Caco-2 (cell line): Measurements from ENCODE around the gene SZRD1. TPM values are rescaled to one million over a fixed set of nuclear protein-coding genes. Genes with fewer than 3 reads are reported as not detected.

ENCODE experiments used
- BruUV-seq: library from RNA; stranded (reverse); fragments of 400-500 nt; replicated peaks from 2 replicates; lab custom pipeline; 2021; lab: Mats Ljungman, UMichigan
- CTCF ChIA-PET: fragments of 300-600 bp; sonication (Branson Sonifier 250); formaldehyde crosslinking; loops from one replicate; lab custom pipeline; 2022; ENCODE audit warnings: antibody characterized with exemption; lab: Charles Lee
- POLR2A ChIA-PET: fragments of 300-600 bp; sonication (Branson Sonifier 250); formaldehyde crosslinking; loops from one replicate; lab custom pipeline; 2022; ENCODE audit warnings: antibody characterized with exemption; lab: Charles Lee
- DNase-seq, 2 experiments: peaks; one replicate each; pipeline versions ENCODE4 v3.0.0 to v3.0.0-alpha.2; 2020 to 2022
- H3K27me3 ChIP-seq: replicated peaks from 2 replicates; pipeline ENCODE4 v1.6.0; 2011; ENCODE audit warnings: low read length; ENCODE audit not compliant: control insufficient read depth, insufficient read depth
- H3K36me3 ChIP-seq: 2 replicates; pipeline ENCODE4 v1.5.1; 2011; ENCODE audit warnings: low read length; ENCODE audit not compliant: control insufficient read depth, insufficient read depth
- H3K4me1 ChIP-seq: fragments of 250-450 bp; sonication (Bioruptor Pico); 2 replicates; pipeline ENCODE4 v1.5.1; 2020; ENCODE audit warnings: mild to moderate bottlenecking
- H3K4me3 ChIP-seq: 2 replicates; pipeline ENCODE4 v1.5.1; 2011; ENCODE audit warnings: low read depth, mild to moderate bottlenecking, control low read depth, low read length
- H3K9me3 ChIP-seq: fragments of 250-450 bp; sonication (Bioruptor Pico); 2 replicates; pipeline ENCODE4 v1.5.1; 2020; ENCODE audit warnings: mild to moderate bottlenecking, moderate library complexity
- H3K27ac Mint-ChIP-seq: one replicate; pipeline ENCODE4 v1.8.0; 2022; ENCODE audit warnings: mixed read lengths; ENCODE audit not compliant: unreplicated experiment
- H3K27me3 Mint-ChIP-seq: one replicate; pipeline ENCODE4 v1.8.0; 2022; ENCODE audit warnings: mixed read lengths; ENCODE audit not compliant: insufficient read depth, unreplicated experiment
- H3K36me3 Mint-ChIP-seq: one replicate; pipeline ENCODE4 v1.8.0; 2022; ENCODE audit warnings: mild to moderate bottlenecking, mixed read lengths; ENCODE audit not compliant: insufficient read depth, unreplicated experiment
- H3K4me1 Mint-ChIP-seq: one replicate; pipeline ENCODE4 v1.8.0; 2022; ENCODE audit warnings: low read depth, mixed read lengths; ENCODE audit not compliant: unreplicated experiment
- H3K4me3 Mint-ChIP-seq: one replicate; pipeline ENCODE4 v1.8.0; 2022; ENCODE audit warnings: mild to moderate bottlenecking, moderate library complexity, mixed read lengths; ENCODE audit not compliant: unreplicated experiment
- H3K9me3 Mint-ChIP-seq: one replicate; pipeline ENCODE4 v1.8.0; 2022; ENCODE audit warnings: mixed read lengths; ENCODE audit not compliant: unreplicated experiment
- CTCF ChIP-seq, 2 experiments: fragments of 200-600 bp in 1 of 2; IDR thresholded peaks; 1 replicate in 1 of 2; 2 replicates in 1 of 2; pipeline versions ENCODE4 v1.5.1 to v1.8.0; 2011 to 2022; ENCODE audit warnings: antibody characterized with exemption in 1 of 2, control low read depth in 1 of 2, inconsistent platforms in 1 of 2, low read depth in 1 of 2, low read length in 1 of 2, mild to moderate bottlenecking in 1 of 2, moderate library complexity in 1 of 2; ENCODE audit not compliant: insufficient read depth in 1 of 2, severe bottlenecking in 1 of 2, unreplicated experiment in 1 of 2
- intact Hi-C: fragments of 100-400 bp; cut with micrococcal nuclease; formaldehyde crosslinking; loops from one replicate; pipeline ENCODE4 v1.10.0; 2022; ENCODE audit not compliant: unreplicated experiment
- total RNA-seq: library from RNA; stranded (reverse); gene quantifications from 2 replicates; pipeline ENCODE4 v1.2.3, GENCODE V29; 2022

Gene SZRD1
- total RNA-seq, 1 experiment from 2014 or later = 93.8 TPM

- DNase-seq = no peak
- CTCF ChIA-PET = interaction anchor here (0.6 kb wide), 1 partner anchor 180 kb away, joined by 3 read pairs; no protein-coding TSS in a partner anchor
Measured at GRCh38 chr1:16441282-16441665, 74.2 kb downstream of the SZRD1 start.

GRCh38 chr1:16442265-16442664, 75.2 kb downstream of the SZRD1 start:
- ChIA-PET POLR2A (no interaction called here), CTCF (no interaction called here)
- no peak for TF ChIP-seq CTCF (IDR thresholded peaks at IDR 0.05; ENCODE audit: insufficient read depth in 1 of 2, low read depth in 1 of 2, low read length in 1 of 2, severe bottlenecking in 1 of 2, unreplicated experiment in 1 of 2)
- H3K36me3 ChIP-seq = no peaks in the 10 kb centered on the region
- no peak overlapping the region for H3K27ac Mint-ChIP-seq
- no peaks in the 10 kb centered on the region for H3K9me3 ChIP-seq
- H3K27me3 ChIP-seq = no peaks in the 10 kb centered on the region
- no peaks in the 10 kb centered on the region for H3K4me1 ChIP-seq
- peak overlapping the region; percentile 86 for H3K4me3 Mint-ChIP-seq
- intact Hi-C loops = no loop called here
- no peak for DNase-seq
- BruUV-seq = no TSS peak
- H3K9me3 Mint-ChIP-seq = no peaks in the 10 kb centered on the region
- no peaks in the 10 kb centered on the region for H3K4me1 Mint-ChIP-seq
- no peak overlapping the region for H3K4me3 ChIP-seq
- H3K36me3 Mint-ChIP-seq = peaks cover 11% of the 10 kb centered on the region
- no peaks in the 10 kb centered on the region for H3K27me3 Mint-ChIP-seq

More at GRCh38 chr1:16441282-16441665, 74.2 kb downstream of the SZRD1 start:
- Mint-ChIP-seq H3K36me3 (peaks cover 11% of the 10 kb centered on the region), H3K27ac (peak overlapping the region; percentile 39), H3K9me3 (no peaks in the 10 kb centered on the region), H3K4me1 (no peaks in the 10 kb centered on the region), H3K27me3 (no peaks in the 10 kb centered on the region), H3K4me3 (peak overlapping the region; percentile 86)
- intact Hi-C loops = no loop called here
- Histone ChIP-seq H3K36me3 (no peaks in the 10 kb centered on the region), H3K9me3 (no peaks in the 10 kb centered on the region), H3K4me3 (peak overlapping the region; percentile 78), H3K4me1 (no peaks in the 10 kb centered on the region), H3K27me3 (no peaks in the 10 kb centered on the region)
- POLR2A ChIA-PET = no interaction called here
- no TSS peak for BruUV-seq
- no peak for TF ChIP-seq CTCF (IDR thresholded peaks at IDR 0.05; ENCODE audit: insufficient read depth in 1 of 2, low read depth in 1 of 2, low read length in 1 of 2, severe bottlenecking in 1 of 2, unreplicated experiment in 1 of 2)

GRCh38 chr1:16442941-16443340, 75.9 kb downstream of the SZRD1 start:
- no peak overlapping the region for H3K4me3 ChIP-seq
- H3K27ac Mint-ChIP-seq = no peak overlapping the region
- CTCF ChIA-PET = no interaction called here
- peaks cover 12% of the 10 kb centered on the region for H3K36me3 Mint-ChIP-seq
- H3K4me3 Mint-ChIP-seq = no peak overlapping the region
- TF ChIP-seq CTCF (IDR thresholded peaks at IDR 0.05; ENCODE audit: insufficient read depth in 1 of 2, low read depth in 1 of 2, low read length in 1 of 2, severe bottlenecking in 1 of 2, unreplicated experiment in 1 of 2) = no peak
- no peaks in the 10 kb centered on the region for H3K27me3 Mint-ChIP-seq
- no peaks in the 10 kb centered on the region for H3K27me3 ChIP-seq
- no peak for DNase-seq
- BruUV-seq = no TSS peak
- intact Hi-C loops = no loop called here
- POLR2A ChIA-PET = no interaction called here
- no peaks in the 10 kb centered on the region for H3K9me3 Mint-ChIP-seq
- H3K4me1 Mint-ChIP-seq = no peaks in the 10 kb centered on the region
- no peaks in the 10 kb centered on the region for H3K9me3 ChIP-seq
- no peaks in the 10 kb centered on the region for H3K4me1 ChIP-seq
- H3K36me3 ChIP-seq = no peaks in the 10 kb centered on the region
